Trophoblast cell (in vitro differentiated cells and primary cell): ENCODE measurements around the gene ITGB6.

Experiments used
- DNase-seq, 2 donors: peaks; one replicate each; pipeline ENCODE4 v3.0.0-alpha.2; 2016
- H2AFZ ChIP-seq: 2 replicates; pipeline ENCODE4 v1.6.1; 2013; ENCODE audit warnings: low read length, moderate library complexity, mild to moderate bottlenecking; ENCODE audit not compliant: insufficient read depth, poor library complexity
- H2AK5ac ChIP-seq: 2 replicates; pipeline ENCODE4 v1.6.1; 2013; ENCODE audit warnings: mild to moderate bottlenecking, low read length
- H2BK120ac ChIP-seq: 2 replicates; pipeline ENCODE4 v1.6.1; 2013; ENCODE audit warnings: low read length, mild to moderate bottlenecking, moderate library complexity; ENCODE audit not compliant: insufficient read depth, poor library complexity
- H2BK12ac ChIP-seq: 2 replicates; pipeline ENCODE4 v1.6.1; 2013; ENCODE audit warnings: mild to moderate bottlenecking, low read length, moderate library complexity
- H2BK5ac ChIP-seq: 2 replicates; pipeline ENCODE4 v1.6.1; 2013; ENCODE audit warnings: low read length, low read depth, moderate library complexity, mild to moderate bottlenecking; ENCODE audit not compliant: poor library complexity
- H3K14ac ChIP-seq: 2 replicates; pipeline ENCODE4 v1.6.1; 2013; ENCODE audit warnings: mild to moderate bottlenecking, low read length
- H3K18ac ChIP-seq: 2 replicates; pipeline ENCODE4 v1.6.1; 2013; ENCODE audit warnings: mild to moderate bottlenecking, low read length
- H3K23ac ChIP-seq: 2 replicates; pipeline ENCODE4 v1.6.1; 2013; ENCODE audit warnings: low read length
- H3K27ac ChIP-seq: 2 replicates; pipeline ENCODE4 v1.5.1; 2013; ENCODE audit warnings: low read depth, mild to moderate bottlenecking, inconsistent platforms, low read length, moderate library complexity
- H3K27me3 ChIP-seq: 2 replicates; pipeline ENCODE4 v1.6.1; 2013; ENCODE audit warnings: inconsistent platforms, mild to moderate bottlenecking, low read length, moderate library complexity; ENCODE audit not compliant: insufficient read depth
- H3K36me3 ChIP-seq, 2 experiments: 1 replicate in 1 of 2; 2 replicates in 1 of 2; pipeline ENCODE4 v1.6.1; 2013; ENCODE audit warnings: low read length in 2 of 2, mild to moderate bottlenecking in 2 of 2, moderate library complexity in 1 of 2; ENCODE audit not compliant: insufficient read depth in 2 of 2, control insufficient read depth in 1 of 2
- H3K4ac ChIP-seq: 2 replicates; pipeline ENCODE4 v1.6.1; 2013; ENCODE audit warnings: low read depth, mild to moderate bottlenecking, low read length, moderate library complexity
- H3K4me1 ChIP-seq, 2 experiments: 1 replicate in 1 of 2; 2 replicates in 1 of 2; pipeline ENCODE4 v1.6.1; 2013; ENCODE audit warnings: low read length in 2 of 2, mild to moderate bottlenecking in 2 of 2, moderate library complexity in 1 of 2; ENCODE audit not compliant: insufficient read depth in 2 of 2, control insufficient read depth in 1 of 2
- H3K4me2 ChIP-seq: 2 replicates; pipeline ENCODE4 v1.6.1; 2013; ENCODE audit warnings: inconsistent platforms, mild to moderate bottlenecking, low read length, moderate library complexity
- H3K4me3 ChIP-seq: 2 replicates; pipeline ENCODE4 v1.5.1; 2013; ENCODE audit warnings: mild to moderate bottlenecking, low read depth, low read length, inconsistent platforms
- H3K79me1 ChIP-seq: one replicate; pipeline ENCODE4 v1.6.1; 2013; ENCODE audit warnings: low read length
- H3K79me2 ChIP-seq: 2 replicates; pipeline ENCODE4 v1.6.1; 2013; ENCODE audit warnings: low read length, mild to moderate bottlenecking; ENCODE audit not compliant: control insufficient read depth, insufficient read depth, poor library complexity
- H3K9ac ChIP-seq: 2 replicates; pipeline ENCODE4 v1.6.1; 2013; ENCODE audit warnings: mild to moderate bottlenecking, low read length
- H3K9me3 ChIP-seq: 2 replicates; pipeline ENCODE4 v1.6.1; 2013; ENCODE audit warnings: low read depth, mild to moderate bottlenecking, control low read depth, inconsistent platforms, low read length; ENCODE audit not compliant: insufficient read depth
- H4K12ac ChIP-seq: 2 replicates; pipeline ENCODE4 v1.6.1; 2013; ENCODE audit warnings: low read depth, mild to moderate bottlenecking, low read length, moderate library complexity
- H4K8ac ChIP-seq: 2 replicates; pipeline ENCODE4 v1.6.1; 2013; ENCODE audit warnings: low read depth, mild to moderate bottlenecking, low read length, moderate library complexity
- H4K91ac ChIP-seq: one replicate; pipeline ENCODE4 v1.6.1; 2013; ENCODE audit warnings: low read depth, mild to moderate bottlenecking, low read length, moderate library complexity
- WGBS: extraction: QIAGEN DNeasy Blood & Tissue Kit; methylation state at CpG from one replicate; pipeline ENCODE4 v1.1.7; 2013; ENCODE audit warnings: missing lambda C conversion rate; ENCODE audit not compliant: insufficient read length, insufficient coverage; ENCODE audit errors: extremely low coverage; 5-methylcytosine and 5-hydroxymethylcytosine counted together

ITGB6 gene

GRCh38 chr2:160075171-160075570 is 124.9 kb downstream of the ITGB6 start:
- WGBS = no CpG with 5 or more reads among the region's 5 CpGs
- DNase-seq = no peak

GRCh38 chr2:160073284-160073888 is 126.7 kb downstream of the ITGB6 start:
- H2BK120ac ChIP-seq = no peak overlapping the region
- no peak overlapping the region for H2BK12ac ChIP-seq

More at GRCh38 chr2:160075171-160075570, 124.9 kb downstream of the ITGB6 start:
- no peaks in the 10 kb centered on the region for H3K27me3 ChIP-seq
- no peak overlapping the region for H3K4me2 ChIP-seq
- no peak overlapping the region for H2BK120ac ChIP-seq
- H3K79me2 ChIP-seq = no peaks in the 10 kb centered on the region
- H2BK5ac ChIP-seq = no peak overlapping the region
- no peak overlapping the region for H3K4ac ChIP-seq
- no peak overlapping the region for H2AK5ac ChIP-seq
- H3K14ac ChIP-seq = no peak overlapping the region
- no peak overlapping the region for H3K9ac ChIP-seq
- H3K9me3 ChIP-seq = peaks cover 2% of the 10 kb centered on the region
- H3K4me1 ChIP-seq = no peaks in the 10 kb centered on the region
- H4K12ac ChIP-seq = no peak overlapping the region
- H4K8ac ChIP-seq = no peak overlapping the region
- no peaks in the 10 kb centered on the region for H3K79me1 ChIP-seq
- H3K18ac ChIP-seq = no peak overlapping the region
- H3K27ac ChIP-seq = no peak overlapping the region
- H3K36me3 ChIP-seq = peaks cover 0 to 2% of the 10 kb centered on the region in 2 experiments
- no peak overlapping the region for H2AFZ ChIP-seq
- no peak overlapping the region for H4K91ac ChIP-seq
- H2BK12ac ChIP-seq = no peak overlapping the region
- H3K23ac ChIP-seq = no peak overlapping the region
- no peak overlapping the region for H3K4me3 ChIP-seq

GRCh38 chr2:160068906-160069305 is 131.2 kb downstream of the ITGB6 start:
- H3K4me1 ChIP-seq = no peaks in the 10 kb centered on the region
- WGBS = 100% methylated on average over 2 of the region's 2 CpGs
- H2AFZ ChIP-seq = no peak overlapping the region
- H3K4me2 ChIP-seq = no peak overlapping the region
- no peak overlapping the region for H3K4me3 ChIP-seq
- no peak overlapping the region for H4K12ac ChIP-seq
- H3K9ac ChIP-seq = no peak overlapping the region
- no peak overlapping the region for H3K14ac ChIP-seq
- H3K4ac ChIP-seq = no peak overlapping the region
- no peak for DNase-seq
- H2BK120ac ChIP-seq = no peak overlapping the region
- H3K79me1 ChIP-seq = no peaks in the 10 kb centered on the region
- no peak overlapping the region for H4K8ac ChIP-seq
- H3K23ac ChIP-seq = no peak overlapping the region
- H4K91ac ChIP-seq = no peak overlapping the region
- no peak overlapping the region for H3K18ac ChIP-seq
- H3K9me3 ChIP-seq = peaks cover 2% of the 10 kb centered on the region
- H2BK5ac ChIP-seq = no peak overlapping the region
- H3K79me2 ChIP-seq = no peaks in the 10 kb centered on the region
- H2AK5ac ChIP-seq = no peak overlapping the region
- H2BK12ac ChIP-seq = no peak overlapping the region
- H3K36me3 ChIP-seq = no peaks in the 10 kb centered on the region
- H3K27me3 ChIP-seq = no peaks in the 10 kb centered on the region
- no peak overlapping the region for H3K27ac ChIP-seq

More at GRCh38 chr2:160073284-160073888, 126.7 kb downstream of the ITGB6 start:
- WGBS = no CpG with 5 or more reads among the region's 2 CpGs
- Histone ChIP-seq H3K79me1 (no peaks in the 10 kb centered on the region), H3K23ac (peak overlapping the region; percentile 85), H3K4me2 (no peak overlapping the region), H2AK5ac (no peak overlapping the region), H3K18ac (no peak overlapping the region), H4K91ac (no peak overlapping the region), H3K9me3 (peaks cover 2% of the 10 kb centered on the region), H3K27ac (no peak overlapping the region), H3K9ac (no peak overlapping the region), H3K4me3 (no peak overlapping the region), H3K79me2 (no peaks in the 10 kb centered on the region), H2BK5ac (no peak overlapping the region), H4K12ac (no peak overlapping the region), H3K4ac (no peak overlapping the region), H3K36me3 (peaks cover 0 to 2% of the 10 kb centered on the region in 2 experiments), H4K8ac (no peak overlapping the region), H3K4me1 (no peaks in the 10 kb centered on the region), H2AFZ (no peak overlapping the region), H3K14ac (no peak overlapping the region), H3K27me3 (no peaks in the 10 kb centered on the region)
- DNase-seq = peak; percentile 6 to 51

- Histone ChIP-seq H3K27ac (no peak overlapping the region), H3K79me1 (peaks cover 3% of the 10 kb centered on the region)
- no peak for DNase-seq
Observed at GRCh38 chr2:160064916-160065315, 135.2 kb downstream of the ITGB6 start.

More at GRCh38 chr2:160064916-160065315, 135.2 kb downstream of the ITGB6 start:
- no CpG with 5 or more reads among the region's 1 CpG for WGBS
- no peaks in the 10 kb centered on the region for H3K36me3 ChIP-seq
- H2BK120ac ChIP-seq = no peak overlapping the region
- H3K4me1 ChIP-seq = peaks cover 8 to 11% of the 10 kb centered on the region in 2 experiments
- no peak overlapping the region for H3K18ac ChIP-seq
- no peaks in the 10 kb centered on the region for H3K79me2 ChIP-seq
- no peak overlapping the region for H3K9ac ChIP-seq
- H2AFZ ChIP-seq = no peak overlapping the region
- peaks cover 8% of the 10 kb centered on the region for H3K27me3 ChIP-seq
- no peak overlapping the region for H4K91ac ChIP-seq
- no peak overlapping the region for H2AK5ac ChIP-seq
- H2BK12ac ChIP-seq = no peak overlapping the region
- H3K9me3 ChIP-seq = no peaks in the 10 kb centered on the region
- H4K12ac ChIP-seq = no peak overlapping the region
- no peak overlapping the region for H2BK5ac ChIP-seq
- H3K4me2 ChIP-seq = no peak overlapping the region
- H3K4ac ChIP-seq = no peak overlapping the region
- no peak overlapping the region for H4K8ac ChIP-seq
- no peak overlapping the region for H3K23ac ChIP-seq
- H3K4me3 ChIP-seq = no peak overlapping the region
- H3K14ac ChIP-seq = no peak overlapping the region
